OCI-LY3 (cell line): ENCODE results near the gene DARS2.

Experiments
- H2AFZ ChIP-seq: fragments of 200-600, 300-600 bp; shearing (Covaris generic); 2 replicates; pipeline ENCODE4 v1.6.0; 2014; ENCODE audit warnings: antibody characterized with exemption, low read depth, low read length
- H3K27ac ChIP-seq: fragments of 200-600, 300-600 bp; sonication (generic); 2 replicates; pipeline ENCODE4 v1.5.1; 2014; ENCODE audit warnings: mild to moderate bottlenecking, low read length, moderate library complexity, mixed read lengths
- H3K27me3 ChIP-seq: fragments of 200-600, 300-600 bp; sonication (generic); 2 replicates; pipeline ENCODE4 v1.6.1; 2014; ENCODE audit warnings: low read depth, low read length, mixed read lengths
- H3K36me3 ChIP-seq: fragments of 200-600, 300-600 bp; sonication (generic); replicated peaks from 2 replicates; pipeline ENCODE3; 2014; ENCODE audit warnings: low read depth, low read length, mixed read lengths
- H3K4me1 ChIP-seq: fragments of 300-600, 200-600 bp; sonication (generic); 2 replicates; pipeline ENCODE4 v1.6.1; 2014; ENCODE audit warnings: low read length, mixed read lengths
- H3K4me2 ChIP-seq: fragments of 200-600, 300-600 bp; sonication (generic); 2 replicates; pipeline ENCODE4 v1.6.1; 2014; ENCODE audit warnings: low read length, mixed read lengths
- H3K4me3 ChIP-seq: fragments of 300-600, 200-600 bp; sonication (generic); 2 replicates; pipeline ENCODE4 v1.5.1; 2014; ENCODE audit warnings: antibody characterized with exemption, mild to moderate bottlenecking, low read length, moderate library complexity
- H3K79me2 ChIP-seq: fragments of 300-600, 200-600 bp; shearing (Covaris generic); 2 replicates; pipeline ENCODE4 v1.6.1; 2014; ENCODE audit warnings: mild to moderate bottlenecking, low read length, mixed read lengths
- H3K9ac ChIP-seq: fragments of 300-600, 200-600 bp; shearing (Covaris generic); 2 replicates; pipeline ENCODE4 v1.6.0; 2014; ENCODE audit warnings: mild to moderate bottlenecking, low read length, moderate library complexity
- H3K9me3 ChIP-seq: fragments of 200-600, 300-600 bp; shearing (Covaris generic); 2 replicates; pipeline ENCODE4 v1.6.1; 2014; ENCODE audit warnings: low read length, mixed read lengths; ENCODE audit not compliant: insufficient read depth
- H4K20me1 ChIP-seq: fragments of 200-600, 300-600 bp; sonication (generic); 2 replicates; pipeline ENCODE4 v1.6.1; 2016; ENCODE audit warnings: low read length, mixed read lengths; ENCODE audit not compliant: insufficient read depth
- EZH2phosphoT487 ChIP-seq: fragments of 200-600 bp; shearing (Covaris generic); IDR thresholded peaks from 2 replicates; pipeline ENCODE4 v1.6.1; 2018; ENCODE audit warnings: antibody characterized with exemption, mixed run types, low read depth
- TF ChIP-seq, protein P1 (sequence below): fragments of 200-600, 300-600 bp; sonication (generic); IDR thresholded peaks from 2 replicates; pipeline ENCODE4 v1.5.1; 2014; ENCODE audit warnings: antibody characterized with exemption, low read length, low read depth

DARS2 gene

GRCh38 chr1:173887627-173888026, 63.2 kb downstream of the DARS2 start:
- Histone ChIP-seq H3K4me3 (no peak overlapping the region), H3K79me2 (no peaks in the 10 kb centered on the region), H3K4me2 (no peak overlapping the region), H3K36me3 (peaks cover 7% of the 10 kb centered on the region), H3K9ac (no peak overlapping the region), H3K4me1 (no peaks in the 10 kb centered on the region), H3K27ac (no peak overlapping the region), H3K9me3 (no peaks in the 10 kb centered on the region), H4K20me1 (no peaks in the 10 kb centered on the region), H3K27me3 (no peaks in the 10 kb centered on the region), H2AFZ (no peak overlapping the region)
- TF ChIP-seq EZH2phosphoT487, result no peak
- TF ChIP-seq, protein P1, sequence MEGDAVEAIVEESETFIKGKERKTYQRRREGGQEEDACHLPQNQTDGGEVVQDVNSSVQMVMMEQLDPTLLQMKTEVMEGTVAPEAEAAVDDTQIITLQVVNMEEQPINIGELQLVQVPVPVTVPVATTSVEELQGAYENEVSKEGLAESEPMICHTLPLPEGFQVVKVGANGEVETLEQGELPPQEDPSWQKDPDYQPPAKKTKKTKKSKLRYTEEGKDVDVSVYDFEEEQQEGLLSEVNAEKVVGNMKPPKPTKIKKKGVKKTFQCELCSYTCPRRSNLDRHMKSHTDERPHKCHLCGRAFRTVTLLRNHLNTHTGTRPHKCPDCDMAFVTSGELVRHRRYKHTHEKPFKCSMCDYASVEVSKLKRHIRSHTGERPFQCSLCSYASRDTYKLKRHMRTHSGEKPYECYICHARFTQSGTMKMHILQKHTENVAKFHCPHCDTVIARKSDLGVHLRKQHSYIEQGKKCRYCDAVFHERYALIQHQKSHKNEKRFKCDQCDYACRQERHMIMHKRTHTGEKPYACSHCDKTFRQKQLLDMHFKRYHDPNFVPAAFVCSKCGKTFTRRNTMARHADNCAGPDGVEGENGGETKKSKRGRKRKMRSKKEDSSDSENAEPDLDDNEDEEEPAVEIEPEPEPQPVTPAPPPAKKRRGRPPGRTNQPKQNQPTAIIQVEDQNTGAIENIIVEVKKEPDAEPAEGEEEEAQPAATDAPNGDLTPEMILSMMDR, result no peak

DNA sequence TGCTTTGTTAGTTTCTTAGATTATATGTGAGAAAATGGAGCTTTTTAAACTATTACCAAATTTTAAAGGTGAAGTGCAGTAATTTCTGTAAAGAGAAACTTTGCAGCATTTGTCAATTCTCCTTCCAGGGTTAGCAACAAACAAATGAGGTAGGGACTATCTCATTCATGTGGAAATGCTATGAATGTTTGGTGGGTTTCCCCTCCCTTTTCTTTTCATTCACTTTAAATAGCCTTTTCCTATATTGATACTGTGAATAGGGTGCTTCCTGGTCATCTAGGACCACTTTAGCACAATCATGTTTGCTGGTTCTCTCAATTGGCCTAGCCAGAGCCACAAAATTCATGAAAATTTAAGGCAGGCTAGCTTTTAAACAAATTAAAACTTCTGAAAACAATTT, 64.3 kb downstream of the DARS2 start:
- H3K79me2 ChIP-seq, result no peaks in the 10 kb centered on the region
- H3K27ac ChIP-seq, result no peak overlapping the region
- H3K36me3 ChIP-seq, result peaks cover 7% of the 10 kb centered on the region
- no peak overlapping the region for H3K9ac ChIP-seq
- H3K4me2 ChIP-seq, result no peak overlapping the region
- H4K20me1 ChIP-seq, result no peaks in the 10 kb centered on the region
- no peak overlapping the region for H3K4me3 ChIP-seq
- H3K9me3 ChIP-seq, result no peaks in the 10 kb centered on the region
- H3K4me1 ChIP-seq, result no peaks in the 10 kb centered on the region
- TF ChIP-seq EZH2phosphoT487, result no peak
- TF ChIP-seq, protein P1, result no peak
- no peaks in the 10 kb centered on the region for H3K27me3 ChIP-seq
- no peak overlapping the region for H2AFZ ChIP-seq

DNA sequence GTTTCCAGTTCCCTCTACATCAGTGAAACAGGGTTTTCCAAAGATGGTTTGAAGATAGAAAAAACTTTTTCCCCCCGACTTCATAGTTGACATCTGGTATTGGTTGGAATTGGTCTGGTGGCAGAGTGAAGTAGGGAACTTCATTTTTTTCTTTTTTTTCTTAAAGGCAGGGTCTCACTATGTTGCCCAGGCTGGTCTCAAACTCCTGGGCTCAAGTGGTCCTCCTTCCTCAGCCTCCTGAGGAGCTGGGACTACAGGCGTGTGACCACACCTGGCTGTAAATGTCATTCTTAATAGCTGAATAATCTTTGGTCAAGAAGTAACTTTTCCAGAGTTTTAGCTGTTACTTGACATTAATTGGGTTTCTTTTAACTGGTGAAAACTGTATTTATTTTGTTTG, 65.4 kb downstream of the DARS2 start:
- Histone ChIP-seq H3K36me3 (peaks cover 7% of the 10 kb centered on the region), H3K9me3 (no peaks in the 10 kb centered on the region), H4K20me1 (no peaks in the 10 kb centered on the region), H2AFZ (no peak overlapping the region), H3K4me3 (no peak overlapping the region), H3K4me2 (no peak overlapping the region), H3K4me1 (no peaks in the 10 kb centered on the region), H3K27ac (no peak overlapping the region), H3K27me3 (no peaks in the 10 kb centered on the region), H3K9ac (no peak overlapping the region), H3K79me2 (no peaks in the 10 kb centered on the region)
- TF ChIP-seq, protein P1, result no peak
- TF ChIP-seq EZH2phosphoT487, result no peak

DNA sequence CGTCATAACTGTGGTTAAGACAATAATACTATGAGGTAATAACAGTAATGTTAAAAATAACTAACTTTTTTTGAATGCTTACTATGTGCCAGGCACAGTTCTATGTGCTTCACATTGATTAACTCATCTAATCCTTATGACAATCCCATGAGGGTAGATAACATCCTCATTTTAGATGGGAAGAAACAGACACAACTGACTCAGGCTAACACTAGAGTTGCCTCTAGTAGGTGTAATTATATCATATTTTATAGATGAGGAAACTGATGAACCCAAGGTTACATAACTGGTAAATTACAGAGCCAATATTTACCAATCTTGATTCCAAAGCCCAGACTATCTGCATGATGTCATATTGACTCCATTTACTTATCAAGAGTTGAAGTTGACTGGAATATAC, 69.1 kb downstream of the DARS2 start:
- Histone ChIP-seq H4K20me1 (no peaks in the 10 kb centered on the region), H3K4me2 (no peak overlapping the region), H3K9me3 (no peaks in the 10 kb centered on the region), H3K9ac (no peak overlapping the region), H2AFZ (no peak overlapping the region), H3K4me1 (no peaks in the 10 kb centered on the region), H3K4me3 (no peak overlapping the region), H3K36me3 (no peaks in the 10 kb centered on the region), H3K27me3 (no peaks in the 10 kb centered on the region), H3K79me2 (no peaks in the 10 kb centered on the region), H3K27ac (no peak overlapping the region)
- TF ChIP-seq, protein P1, result no peak
- no peak for TF ChIP-seq EZH2phosphoT487
